ENCODE data around the gene PRKAG2.
A peak's percentile ranks its signal among the peaks of the same experiment; 100 is the strongest.

Gene PRKAG2

DNA sequence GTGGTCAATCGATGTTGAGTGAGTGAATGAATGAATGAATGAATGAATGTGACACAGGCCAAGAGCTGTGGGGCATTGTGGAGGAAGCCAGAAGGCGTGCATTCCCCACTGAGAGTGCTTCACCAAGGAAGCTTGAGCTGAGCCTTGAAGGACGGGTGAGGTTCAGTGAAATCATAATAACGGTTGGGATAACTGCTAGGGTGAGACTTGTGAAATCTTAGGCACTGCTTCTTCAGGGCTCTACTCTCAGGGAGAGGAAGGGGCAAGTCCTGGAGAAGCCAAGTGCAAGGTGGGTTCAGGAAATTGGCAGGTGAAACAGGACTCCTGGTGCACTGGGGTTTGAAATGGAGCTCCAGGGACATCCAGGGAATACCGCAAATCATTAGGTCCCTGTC, 23.7 kb upstream of the PRKAG2 start:
- no peak for DNase-seq

DNA sequence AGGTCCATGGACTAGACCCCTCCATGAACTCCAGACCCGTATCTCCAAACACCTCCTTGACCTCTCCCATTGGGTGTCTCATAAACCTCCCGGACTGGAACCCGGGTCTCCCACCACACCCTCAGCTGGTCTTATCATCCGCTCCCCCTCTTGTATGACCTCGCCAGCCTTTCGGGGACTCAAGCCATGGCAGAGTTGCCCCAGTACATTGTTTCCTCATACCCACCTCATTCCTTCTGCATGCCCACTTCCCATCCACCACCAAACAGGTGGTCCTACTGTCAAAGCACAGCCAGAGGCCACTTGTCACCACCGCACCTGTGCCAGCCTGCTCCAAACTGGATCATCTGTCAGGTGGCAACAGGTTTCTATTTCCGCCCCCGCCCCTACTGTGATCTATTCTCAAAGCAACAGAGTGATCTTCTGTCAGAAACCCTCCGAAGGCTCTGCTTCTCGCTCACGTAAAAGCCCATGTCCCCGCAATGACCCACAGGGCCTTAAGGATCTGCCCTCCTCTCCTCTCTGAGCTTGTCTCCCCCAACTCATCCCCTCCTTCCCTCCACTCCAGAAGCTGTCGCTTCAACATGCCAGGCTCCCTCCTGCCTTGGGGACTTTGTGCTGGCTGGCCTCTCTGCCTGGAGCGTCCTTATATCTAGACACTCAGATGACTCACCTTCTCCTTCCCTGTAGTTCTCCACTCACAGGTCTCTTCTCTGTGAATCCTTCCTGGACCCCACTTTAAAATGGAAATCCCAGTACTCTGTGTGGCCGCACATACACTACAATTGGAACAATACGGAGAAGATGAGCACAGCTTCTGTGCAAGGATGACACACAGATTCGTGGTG, 22.8 kb upstream of the PRKAG2 start:
- DNase-seq = no peak

DNA sequence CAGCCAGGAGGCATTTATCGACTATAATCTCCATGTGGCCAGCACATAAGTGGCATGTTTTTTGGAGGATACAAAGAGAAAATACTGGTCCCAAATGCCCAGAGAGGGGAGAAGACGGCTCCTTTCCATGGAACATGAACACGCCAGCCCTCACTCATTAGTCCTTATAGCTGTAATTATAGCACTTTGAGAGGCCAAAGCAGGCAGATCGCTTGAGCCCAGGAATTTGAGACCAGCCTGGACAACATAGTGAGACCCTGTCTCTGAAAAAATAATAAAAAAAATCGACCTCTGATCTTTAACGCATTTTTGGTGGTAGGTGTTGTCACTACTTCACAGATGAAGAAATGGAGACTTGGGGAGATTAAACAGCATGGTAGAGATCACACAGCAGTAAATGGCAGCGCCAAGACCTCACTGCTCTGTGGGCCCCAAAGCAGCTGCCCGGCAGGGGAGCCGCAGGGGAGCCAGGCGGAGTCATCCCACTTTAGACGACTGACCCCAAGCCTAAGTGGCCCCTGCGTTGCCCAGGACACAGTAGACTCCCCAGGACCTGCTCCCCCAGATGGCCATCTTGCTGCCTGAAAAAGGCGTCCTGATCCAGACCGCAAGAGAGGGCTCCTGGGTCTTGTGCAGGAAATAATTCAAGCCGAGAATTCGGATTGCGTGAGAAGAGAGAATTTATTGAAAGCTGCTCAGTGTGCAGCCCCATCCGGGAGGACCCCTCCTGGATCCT, 21.2 kb upstream of the PRKAG2 start:
- DNase-seq = no peak

DNA sequence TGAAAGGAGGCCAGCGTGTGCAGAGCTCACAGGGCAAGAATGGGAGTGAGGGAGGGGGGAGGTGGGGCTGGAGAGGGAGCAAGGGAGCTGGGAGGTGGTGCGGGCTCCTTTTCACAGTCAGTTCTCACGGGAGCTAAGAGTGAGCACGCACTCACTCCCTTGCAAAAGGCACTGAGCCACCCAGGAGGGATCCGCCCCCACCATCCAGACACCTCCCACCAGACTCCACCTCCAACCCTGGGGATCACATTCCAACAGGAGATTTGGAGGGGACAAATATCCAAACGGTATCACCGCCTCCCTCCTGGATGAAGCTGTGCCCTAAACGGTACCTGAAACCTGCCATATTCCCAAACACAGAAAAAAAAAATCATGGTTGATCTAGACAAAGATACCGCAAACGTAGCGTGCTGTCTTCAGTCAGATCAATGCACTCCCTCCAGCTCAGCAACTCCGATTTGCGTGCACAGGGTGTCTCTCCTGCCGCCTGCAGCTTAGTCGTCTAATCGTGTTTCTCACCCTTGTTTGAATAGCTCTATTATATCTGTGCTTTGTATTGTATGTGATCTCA, 20.3 kb upstream of the PRKAG2 start:
- peak; percentile 15 for DNase-seq

GRCh38 chr7:151896486-151896885, 19.6 kb upstream of the PRKAG2 start:
- DNase-seq = no peak

DNA sequence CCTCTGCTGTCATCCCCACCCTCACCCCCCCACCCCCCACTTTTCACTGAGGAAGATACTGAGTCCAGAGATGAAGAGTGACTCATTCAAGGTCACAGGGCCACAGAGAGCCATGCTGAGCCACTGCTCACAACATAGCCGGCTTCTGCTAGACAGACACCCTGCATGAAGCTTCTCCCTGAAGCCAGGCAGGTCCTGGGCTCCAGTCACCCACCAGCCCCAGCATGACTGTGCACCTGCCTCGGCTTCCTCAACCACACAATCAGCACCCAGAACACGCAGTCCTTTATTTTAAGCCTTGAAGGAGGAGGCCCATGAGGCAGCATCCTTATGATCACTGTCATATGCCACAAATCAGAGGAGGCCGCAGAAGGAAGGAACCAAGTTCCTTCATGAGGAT, 19.2 kb upstream of the PRKAG2 start:
- DNase-seq = no peak

GRCh38 chr7:151895631-151896031, 18.7 kb upstream of the PRKAG2 start:
- DNase-seq = no peak

DNA sequence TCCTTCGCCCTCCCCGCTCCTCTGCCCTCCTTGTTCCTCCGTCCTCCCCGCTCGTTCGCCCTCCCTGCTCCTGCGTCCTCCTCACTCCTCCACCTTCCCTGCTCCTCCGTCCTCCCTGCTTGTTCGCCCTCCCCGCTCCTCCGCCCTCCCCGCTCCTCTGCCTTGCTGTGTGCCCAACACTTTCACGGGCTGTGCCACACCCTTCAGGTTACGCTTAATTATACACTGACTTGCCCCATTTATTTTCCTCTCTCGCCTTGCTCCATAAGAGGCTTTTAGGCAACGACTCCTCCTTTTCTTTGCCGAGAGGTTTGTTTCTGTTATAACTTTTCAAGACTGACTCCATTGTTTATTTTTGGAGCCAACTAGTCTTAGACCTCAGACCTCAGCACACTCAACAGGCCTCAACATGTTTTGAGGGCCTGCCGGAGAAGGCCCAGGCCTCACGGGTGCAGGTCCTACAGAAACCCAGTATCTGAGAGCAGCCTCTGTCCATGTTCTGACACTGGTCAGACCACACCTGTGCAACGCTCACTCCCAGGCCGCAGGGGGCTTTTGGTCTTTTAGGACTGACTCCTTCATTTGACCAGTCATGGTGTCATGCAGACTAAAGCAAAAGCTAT, 18.2 kb upstream of the PRKAG2 start:
- no peak for DNase-seq

- DNase-seq = no peak
Measured at GRCh38 chr7:151894111-151895007, 17.4 kb upstream of the PRKAG2 start.

GRCh38 chr7:151893405-151893923, 16.5 kb upstream of the PRKAG2 start:
- DNase-seq = no peak

- DNase-seq = no peak
Measured at GRCh38 chr7:151891753-151892152, 14.8 kb upstream of the PRKAG2 start.

DNA sequence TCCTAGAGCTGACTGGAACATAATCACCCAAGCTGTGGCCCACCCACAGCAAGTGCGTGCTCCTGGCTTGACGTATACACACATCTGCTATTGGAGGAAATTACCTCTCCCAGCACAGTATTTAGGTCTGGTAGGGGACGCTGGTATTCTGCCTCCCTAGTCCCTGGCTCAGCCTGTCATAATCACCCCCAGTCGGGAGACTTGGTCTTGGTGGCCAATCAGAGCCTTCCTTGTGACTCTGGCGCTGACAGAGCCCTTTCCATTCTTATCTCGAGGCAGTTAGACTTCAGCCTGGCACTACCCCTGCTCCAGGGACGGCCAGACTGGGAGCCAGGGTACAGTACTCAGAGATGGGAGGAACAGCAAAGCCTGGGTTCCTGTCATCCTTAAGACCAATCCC, 14.3 kb upstream of the PRKAG2 start:
- DNase-seq = no peak

- DNase-seq = no peak
Measured at GRCh38 chr7:151890355-151891004, 13.6 kb upstream of the PRKAG2 start.

DNA sequence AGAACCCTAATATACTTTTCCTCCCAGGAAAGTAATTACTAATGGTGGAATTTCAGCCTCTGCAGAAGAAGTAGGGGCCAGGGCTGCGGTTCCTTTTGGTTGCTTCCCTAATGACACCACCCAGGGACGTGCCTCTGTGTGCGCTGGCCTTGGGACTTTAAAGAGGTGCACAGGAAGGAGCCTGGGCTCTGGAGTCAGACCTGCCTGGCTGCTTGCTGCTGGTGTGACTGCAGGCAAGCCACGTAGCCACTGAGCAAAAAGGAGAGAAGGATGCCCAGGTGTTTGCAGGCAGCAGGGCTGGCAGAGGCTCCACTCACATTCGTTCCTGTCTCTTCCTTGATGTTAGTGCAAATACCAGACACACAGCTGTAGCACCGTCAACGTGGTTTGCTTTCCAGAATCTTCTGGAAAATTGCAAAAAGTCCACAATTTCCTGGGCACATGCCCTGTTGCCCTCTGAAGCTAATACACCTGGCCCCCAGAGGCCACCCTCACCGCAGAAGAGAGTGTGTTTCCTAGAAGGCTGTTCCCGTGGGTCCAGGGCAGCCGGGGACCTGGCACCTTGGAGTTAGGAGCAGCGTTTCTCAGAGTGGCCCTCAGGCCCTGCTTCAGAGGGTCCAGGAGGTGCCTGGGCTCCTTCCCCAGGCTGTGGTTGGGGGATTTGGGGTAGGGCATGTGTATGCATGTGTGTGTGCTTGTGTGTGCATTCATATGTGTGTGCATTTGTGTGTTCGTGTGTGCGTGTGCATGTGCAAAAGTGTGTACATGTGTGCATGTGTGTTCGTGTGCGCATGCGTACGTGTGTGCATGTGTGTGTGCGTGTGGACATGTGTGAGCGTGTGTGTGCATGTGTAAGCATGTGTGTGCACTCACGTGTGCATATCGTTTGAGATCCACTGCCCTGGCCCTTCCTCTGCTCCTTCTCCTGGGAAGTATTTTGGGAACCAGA, 12.8 kb upstream of the PRKAG2 start:
- DNase-seq = no peak

DNA sequence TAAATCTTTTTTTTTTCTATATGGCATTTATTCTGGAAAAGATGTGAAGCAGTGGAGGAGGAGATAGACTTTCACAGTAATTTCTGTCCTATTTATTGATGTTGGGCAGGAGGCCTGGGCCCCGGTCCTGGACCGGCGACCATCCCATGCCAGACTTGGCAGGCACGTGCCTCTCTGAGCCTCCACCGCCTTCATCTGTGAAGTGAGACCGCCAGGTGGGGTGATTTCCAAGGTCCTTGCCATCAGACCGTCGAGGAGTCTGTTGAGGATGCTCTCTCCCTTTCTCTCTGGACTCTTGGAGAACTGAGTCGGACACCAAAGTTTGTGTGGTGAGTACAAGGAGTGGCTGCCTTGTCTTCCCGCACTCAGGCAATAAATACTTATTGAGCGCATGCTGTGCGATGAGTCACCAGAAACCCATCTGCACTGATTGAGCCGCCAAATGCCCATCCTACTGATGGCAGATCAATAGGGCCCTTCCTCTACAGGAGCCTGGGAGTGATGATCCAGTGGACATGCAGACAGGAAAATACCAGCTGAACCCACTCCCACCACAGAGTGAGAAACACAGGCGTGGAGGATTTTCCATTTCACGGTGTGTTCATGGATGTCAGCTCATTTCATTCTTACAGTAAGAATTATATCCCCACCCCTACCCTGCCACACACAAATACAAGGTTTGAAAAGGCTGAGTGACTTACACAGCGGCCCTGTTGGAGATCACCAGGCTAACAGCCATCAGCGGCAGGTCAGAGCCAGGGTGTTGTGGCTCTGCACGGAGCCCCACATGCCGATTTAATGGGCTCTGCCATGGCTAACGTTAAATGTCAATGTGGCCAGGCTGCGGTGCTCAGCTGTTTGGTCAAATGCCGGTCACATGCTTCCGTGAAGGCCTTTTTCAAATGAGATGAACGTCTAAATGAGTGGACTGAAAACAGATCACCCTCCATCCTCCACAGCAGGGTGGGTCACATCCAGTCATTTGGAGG, 11.5 kb upstream of the PRKAG2 start:
- no peak for DNase-seq

- DNase-seq = no peak
Measured at GRCh38 chr7:151886783-151887182, 9.9 kb upstream of the PRKAG2 start.

DNA sequence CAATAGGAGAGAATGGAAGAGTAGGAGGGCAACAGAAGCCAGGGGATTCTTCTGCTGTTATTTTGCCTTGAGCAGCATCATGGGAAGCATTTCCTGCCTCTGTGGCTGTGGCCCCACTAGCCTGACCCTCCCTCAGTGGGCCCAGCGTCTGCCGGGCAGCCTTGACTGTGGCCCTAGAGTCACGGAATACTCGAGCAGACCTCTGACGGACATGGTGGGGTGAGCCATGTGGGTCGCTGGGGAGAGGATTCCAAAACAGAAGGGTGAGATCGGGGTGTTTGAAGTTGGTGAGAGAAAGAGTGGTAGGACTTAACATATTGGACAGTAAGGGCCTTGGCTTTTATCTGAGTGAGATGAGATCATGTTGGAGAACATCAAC, 8.3 kb upstream of the PRKAG2 start:
- no peak for DNase-seq

GRCh38 chr7:151884312-151885201, 7.6 kb upstream of the PRKAG2 start:
- DNase-seq = no peak
